Measurements from ENCODE around the gene ABCA8. TPM values are rescaled to one million over a fixed set of nuclear protein-coding genes. Genes with fewer than 3 reads are reported as not detected.

Gene ABCA8
- total and polyA plus RNA-seq, 2 experiments from 2014 or later = not detected

GRCh38 chr17:68840073-68840472, 115.1 kb downstream of the ABCA8 start:
- Histone ChIP-seq H3K27me3 (ENCODE audit: insufficient read depth) (no peaks in the 10 kb centered on the region), H2AFZ (no peak overlapping the region), H3K9me2 (ENCODE audit: insufficient read depth) (0 out of 2 replicates have a peak, but pooled peaks cover 3% of the 10 kb centered on the region), H3K27ac (ENCODE audit: low read depth) (no peak overlapping the region), H3K4me3 (no peak overlapping the region), H3F3A (replicated peaks; ENCODE audit: low read depth) (no peaks in the 10 kb centered on the region), H3K79me2 (replicated peaks; ENCODE audit: insufficient read depth) (no peaks in the 10 kb centered on the region), H3K4me1 (ENCODE audit: insufficient read depth) (no peaks in the 10 kb centered on the region), H3K4me2 (no peak overlapping the region), H4K20me1 (replicated peaks; ENCODE audit: insufficient read depth) (no peaks in the 10 kb centered on the region), H3K36me3 (ENCODE audit: insufficient read depth) (no peaks in the 10 kb centered on the region)
- Mint-ChIP-seq H3K9me3 (no peaks in the 10 kb centered on the region; the same call in 2 of the 3 replicates), H3K27ac (no peak overlapping the region), H3K27me3 (ENCODE audit: insufficient read depth, low read depth, poor library complexity) (no peaks in the 10 kb centered on the region), H3K4me3 (no peak overlapping the region), H3K36me3 (ENCODE audit: low read depth) (no peaks in the 10 kb centered on the region), H3K4me1 (peaks cover 12% of the 10 kb centered on the region)
- DNase-seq (ENCODE audit: low spot score) (no peak), ATAC-seq (no peak)
- TF ChIP-seq EZH2 (IDR thresholded peaks at IDR 0.05; ENCODE audit: low read depth, unreplicated experiment) = no peak
- no peak for TF ChIP-seq JUNB (IDR thresholded peaks at IDR 0.05; ENCODE audit: unreplicated experiment)
- no peak for TF ChIP-seq ZNF462 (CRISPR knock-in tag; IDR thresholded peaks at IDR 0.05)
- TF ChIP-seq CTCF (conservative IDR thresholded peaks at IDR 0.05; ENCODE audit: low read depth in 2 of 2) = no peak
- no peak for TF ChIP-seq POLR2AphosphoS5 (IDR thresholded peaks at IDR 0.05; ENCODE audit: low read depth)
- TF ChIP-seq REST (IDR thresholded peaks at IDR 0.05; ENCODE audit: unreplicated experiment) = no peak
- no peak for TF ChIP-seq NANOG (IDR thresholded peaks at IDR 0.05; ENCODE audit: borderline replicate concordance)

Measured in GM23338 (cell line).